Upper lobe of left lung (tissue), 4 donors: Measurements from ENCODE around the gene TMEM18.

Experiments used
- EP300 ChIP-seq, 4 donors: sonication (generic); formaldehyde crosslinking; IDR thresholded peaks; one replicate each; pipeline ENCODE4 v1.5.1; 2017; ENCODE audit warnings: antibody characterized with exemption in 4 of 4, control low read depth in 2 of 4
- POLR2A ChIP-seq, 4 donors: fragments of 450-650 bp; IDR thresholded peaks; one replicate each; pipeline ENCODE4 v1.5.1; 2016 to 2017; ENCODE audit warnings: antibody characterized with exemption in 4 of 4, mild to moderate bottlenecking in 2 of 4
- POLR2AphosphoS5 ChIP-seq, 2 donors: sonication (generic); formaldehyde crosslinking; IDR thresholded peaks; one replicate each; pipeline ENCODE4 v1.5.1; 2017; ENCODE audit warnings: antibody characterized with exemption in 2 of 2
- TF ChIP-seq, protein P1 (sequence below), 6 experiments: fragments of 450-650 bp in 4 of 6; fragments of 200-600 bp in 2 of 6; sonication (generic) in 2 of 6; IDR thresholded peaks; one replicate each; pipeline ENCODE4 v1.5.1; 2016 to 2019; ENCODE audit warnings: antibody characterized with exemption in 6 of 6

- TF ChIP-seq, protein P1, sequence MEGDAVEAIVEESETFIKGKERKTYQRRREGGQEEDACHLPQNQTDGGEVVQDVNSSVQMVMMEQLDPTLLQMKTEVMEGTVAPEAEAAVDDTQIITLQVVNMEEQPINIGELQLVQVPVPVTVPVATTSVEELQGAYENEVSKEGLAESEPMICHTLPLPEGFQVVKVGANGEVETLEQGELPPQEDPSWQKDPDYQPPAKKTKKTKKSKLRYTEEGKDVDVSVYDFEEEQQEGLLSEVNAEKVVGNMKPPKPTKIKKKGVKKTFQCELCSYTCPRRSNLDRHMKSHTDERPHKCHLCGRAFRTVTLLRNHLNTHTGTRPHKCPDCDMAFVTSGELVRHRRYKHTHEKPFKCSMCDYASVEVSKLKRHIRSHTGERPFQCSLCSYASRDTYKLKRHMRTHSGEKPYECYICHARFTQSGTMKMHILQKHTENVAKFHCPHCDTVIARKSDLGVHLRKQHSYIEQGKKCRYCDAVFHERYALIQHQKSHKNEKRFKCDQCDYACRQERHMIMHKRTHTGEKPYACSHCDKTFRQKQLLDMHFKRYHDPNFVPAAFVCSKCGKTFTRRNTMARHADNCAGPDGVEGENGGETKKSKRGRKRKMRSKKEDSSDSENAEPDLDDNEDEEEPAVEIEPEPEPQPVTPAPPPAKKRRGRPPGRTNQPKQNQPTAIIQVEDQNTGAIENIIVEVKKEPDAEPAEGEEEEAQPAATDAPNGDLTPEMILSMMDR (IDR thresholded peaks at IDR 0.05), result no peak
- no peak for TF ChIP-seq POLR2AphosphoS5 (IDR thresholded peaks at IDR 0.05)
- no peak for TF ChIP-seq EP300 (IDR thresholded peaks at IDR 0.05)
- TF ChIP-seq POLR2A (IDR thresholded peaks at IDR 0.05), result no peak
These were observed 49.0 kb upstream of the TMEM18 start for GRCh38 chr2:726169-726568.
